T1000 (cell line): Measurements from ENCODE around the gene PPP2R2B.

Experiments
- DNase-seq: peaks from one replicate; lab custom pipeline; 2025; ENCODE audit warnings: mixed read lengths; lab: John Stamatoyannopoulos, UW

PPP2R2B gene

DNA sequence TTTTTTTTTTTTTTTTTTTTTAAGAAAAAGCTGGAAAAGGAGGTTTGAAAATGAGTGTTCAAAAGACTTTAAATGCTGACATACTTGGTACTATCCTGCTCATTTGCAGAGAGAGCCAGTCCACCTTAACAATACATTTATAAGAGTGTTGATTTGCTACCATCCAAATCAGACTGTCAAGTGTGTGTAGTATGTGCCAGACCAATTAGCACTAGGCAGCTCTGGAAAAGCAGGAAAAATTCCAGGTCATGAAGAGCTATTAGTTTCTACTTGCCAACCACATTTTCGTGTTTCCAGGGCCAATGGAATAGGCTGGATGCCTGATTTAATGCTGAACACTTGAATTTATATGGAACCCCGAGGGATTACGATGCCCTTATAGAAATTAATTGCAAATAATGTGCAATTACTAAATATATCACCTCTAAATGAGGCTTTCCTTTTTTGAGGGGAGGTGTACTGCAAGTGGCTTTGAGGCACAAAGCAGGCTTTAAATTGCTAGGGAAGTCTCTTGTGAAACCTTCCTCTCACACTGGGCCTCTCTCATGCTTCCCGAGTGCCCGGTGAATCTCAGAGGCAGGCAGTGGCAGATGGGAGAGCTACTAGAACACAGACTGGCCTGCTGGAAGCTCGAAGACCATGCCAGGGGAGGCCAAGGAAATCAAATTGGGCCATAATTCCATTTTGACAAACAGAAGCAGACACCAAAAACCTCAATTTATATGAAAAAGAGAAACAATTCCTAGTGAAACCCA lies 178.7 kb downstream of the PPP2R2B start:
- DNase-seq: no peak

DNA sequence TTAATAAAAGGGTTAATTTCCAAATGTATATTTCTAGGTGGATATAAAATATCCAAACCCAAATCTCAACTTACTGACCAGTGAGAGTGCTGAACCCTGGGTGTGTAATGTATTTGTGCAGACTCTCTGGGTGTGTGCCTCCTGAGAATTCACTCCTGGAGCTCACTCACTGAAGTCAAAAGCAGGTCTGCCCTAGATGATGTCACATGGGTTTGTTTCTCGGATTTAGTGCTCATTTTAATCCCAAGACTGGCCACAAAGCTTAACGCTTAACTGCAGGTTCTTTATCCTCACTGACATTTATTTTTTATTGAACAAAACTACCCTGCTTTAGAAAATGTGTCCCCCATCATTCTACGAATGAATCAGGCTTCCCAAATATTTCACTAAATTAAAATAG lies 179.4 kb downstream of the PPP2R2B start:
- DNase-seq: no peak

DNA sequence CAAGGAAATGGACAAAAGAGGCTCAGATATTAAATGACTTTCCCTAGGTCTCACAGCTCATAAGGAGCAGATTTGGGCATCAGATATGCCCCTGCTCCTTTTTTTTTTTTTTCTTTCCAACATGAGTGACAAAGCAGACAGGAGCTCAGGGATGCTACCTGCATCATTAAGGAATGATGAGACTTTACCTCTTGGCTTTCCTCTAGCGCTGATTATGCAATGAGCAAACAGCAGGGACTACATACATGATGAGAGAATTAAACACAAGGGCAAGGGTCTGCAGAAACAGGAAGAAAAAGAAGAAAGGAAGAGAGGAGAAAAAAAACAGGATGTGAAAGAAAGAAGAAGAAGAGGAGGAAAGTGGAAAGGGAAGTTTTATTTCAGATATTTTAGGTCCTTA lies 179.9 kb downstream of the PPP2R2B start:
- DNase-seq: no peak

DNA sequence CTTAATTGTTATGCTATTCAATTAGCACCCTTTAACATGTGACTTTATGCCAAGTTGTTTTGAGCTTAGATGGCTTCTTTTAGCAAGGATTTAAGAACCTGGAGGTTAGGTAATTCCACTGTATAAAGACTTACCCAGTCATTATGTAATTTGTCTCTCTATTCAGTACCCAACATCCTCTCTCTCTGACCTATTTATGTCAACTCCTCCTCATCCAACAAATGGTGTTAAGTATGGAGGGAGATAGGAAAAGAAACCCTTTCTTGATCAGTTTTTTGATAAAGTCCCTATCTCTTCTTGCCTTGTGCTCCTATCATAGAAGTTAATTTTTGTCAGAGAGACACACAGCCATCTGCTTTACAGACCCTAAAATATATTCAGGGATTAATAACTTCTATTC lies 181.3 kb downstream of the PPP2R2B start:
- no peak for DNase-seq

DNA sequence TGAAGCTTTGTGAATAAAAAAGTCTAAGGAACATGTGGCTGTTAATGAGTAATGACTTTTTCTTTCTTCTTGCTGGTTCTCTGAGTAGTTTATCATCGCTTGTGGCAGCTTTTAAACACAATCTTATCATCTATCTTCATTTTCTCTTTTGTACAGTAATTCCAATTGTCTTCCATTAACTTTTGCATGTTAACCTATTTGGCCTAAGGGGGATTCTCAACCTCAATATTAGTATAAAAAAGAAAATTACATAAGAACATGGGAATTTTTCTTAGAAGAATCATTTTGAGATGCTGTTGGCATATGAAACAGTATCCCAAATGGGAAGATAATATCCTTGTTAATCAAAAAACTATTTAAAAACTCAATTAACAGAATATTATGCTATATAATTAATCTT lies 182.9 kb downstream of the PPP2R2B start:
- DNase-seq: no peak

DNA sequence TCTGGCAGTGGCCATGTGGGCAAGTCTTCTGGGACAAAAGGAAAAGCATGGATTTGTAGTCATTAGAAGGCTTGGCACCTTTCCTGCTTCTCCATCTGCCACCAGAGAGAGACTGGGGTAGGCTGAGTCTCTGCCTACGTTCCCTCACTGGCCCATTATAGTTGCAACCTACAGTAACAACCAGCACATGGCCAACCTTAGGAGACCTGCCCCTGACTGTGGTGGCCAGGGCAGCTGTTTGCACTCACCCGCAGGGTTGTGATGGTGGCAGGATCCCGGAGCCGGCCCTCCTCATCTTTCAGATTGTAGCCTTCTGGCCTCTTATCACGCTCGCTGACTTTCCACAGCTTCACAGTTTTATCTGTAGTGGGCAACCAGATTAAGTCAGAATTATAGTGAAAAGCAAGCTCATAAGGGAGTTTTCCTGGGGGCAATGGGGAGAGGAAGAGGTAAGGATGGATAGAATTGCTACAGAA lies 187.6 kb downstream of the PPP2R2B start:
- no peak for DNase-seq

DNA sequence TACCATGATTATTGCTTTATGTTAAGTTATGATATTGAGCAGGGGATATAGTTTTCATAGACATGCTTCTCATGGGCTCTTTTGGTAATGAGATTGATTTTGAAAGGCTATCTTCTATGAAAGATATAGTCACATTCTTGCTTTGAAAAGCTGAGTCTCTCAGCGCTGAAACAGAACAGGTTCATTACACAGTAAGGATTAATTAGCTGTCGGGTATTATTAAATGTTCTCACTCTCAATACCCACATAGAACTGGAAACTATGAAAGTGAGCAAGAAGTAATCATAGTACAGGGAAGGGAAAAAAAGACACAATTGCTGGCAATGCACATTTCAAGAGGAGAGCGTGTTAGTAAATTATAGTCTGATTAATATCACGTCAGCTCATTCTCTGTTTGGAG lies 190.9 kb downstream of the PPP2R2B start:
- DNase-seq: no peak

DNA sequence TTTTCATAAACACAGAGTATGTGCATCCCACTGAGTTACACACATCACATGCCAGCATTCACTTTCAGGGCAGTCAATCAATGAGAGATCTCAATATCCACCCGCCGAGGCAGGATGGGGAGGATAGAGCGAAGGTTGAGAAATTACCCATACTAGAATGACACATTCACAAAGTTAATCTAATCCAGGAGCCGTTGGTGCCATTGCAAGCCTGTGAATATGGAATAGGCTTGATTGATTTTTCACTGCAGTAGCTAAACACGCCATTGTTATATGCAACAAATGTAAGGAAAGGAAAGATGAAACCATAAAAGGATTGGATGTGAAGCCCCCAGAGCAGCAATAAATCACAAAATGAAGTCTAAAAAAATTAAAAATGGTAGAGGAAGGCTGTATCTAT lies 194.7 kb downstream of the PPP2R2B start:
- DNase-seq: no peak

DNA sequence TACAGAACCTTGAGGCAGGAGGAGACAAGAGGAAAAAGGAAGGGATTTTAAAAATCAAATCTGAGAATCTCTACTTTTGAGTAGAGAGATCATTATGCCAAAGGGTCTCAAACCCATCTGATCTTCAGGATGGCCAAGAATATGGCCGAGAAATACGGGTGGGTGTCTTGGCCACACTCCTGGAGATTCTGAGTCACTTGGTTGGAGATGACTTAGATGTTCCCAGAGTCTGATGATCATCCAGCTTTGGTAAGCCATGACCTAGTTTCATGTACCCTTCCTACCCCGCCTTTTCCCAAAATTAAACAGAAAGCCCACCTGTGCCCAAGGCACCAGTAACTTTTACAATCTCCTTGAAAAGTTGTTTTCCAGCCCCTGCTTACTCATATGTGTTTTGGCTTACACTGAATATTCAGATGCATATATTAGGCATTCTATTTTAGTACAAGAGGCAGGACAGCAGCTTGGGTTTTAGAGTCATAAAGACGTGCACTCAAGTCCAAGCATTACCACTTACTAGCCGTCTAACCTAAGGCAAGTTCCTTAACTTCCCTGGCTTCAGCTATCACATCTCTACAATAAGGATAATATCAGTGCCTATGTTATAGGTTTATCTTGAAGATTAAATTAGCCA lies 195.5 kb downstream of the PPP2R2B start:
- DNase-seq: no peak

DNA sequence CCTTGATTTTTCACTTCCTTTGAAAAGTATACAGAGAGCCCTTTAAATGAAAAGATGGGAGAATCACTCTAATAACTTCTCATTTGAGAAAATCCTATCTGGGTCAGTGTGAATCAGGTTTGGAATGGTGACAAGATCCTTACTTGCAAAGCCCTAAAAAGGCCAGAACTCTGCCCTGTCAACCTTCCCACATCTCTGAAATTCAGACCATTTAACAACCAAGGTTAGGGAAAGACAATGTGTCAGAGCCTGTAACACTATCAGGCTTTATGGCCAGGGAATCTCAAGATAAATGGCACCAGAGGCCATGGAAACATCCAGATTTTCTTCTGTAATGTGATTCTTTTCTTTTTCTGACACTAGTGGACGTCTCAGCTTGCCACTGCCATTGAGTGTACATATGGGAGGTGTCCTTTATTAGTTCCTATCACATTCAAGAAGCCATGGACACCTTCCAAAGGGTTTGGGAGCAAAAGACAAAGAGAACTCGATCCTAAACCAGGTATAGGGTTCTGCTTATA lies 196.9 kb downstream of the PPP2R2B start:
- DNase-seq: no peak

DNA sequence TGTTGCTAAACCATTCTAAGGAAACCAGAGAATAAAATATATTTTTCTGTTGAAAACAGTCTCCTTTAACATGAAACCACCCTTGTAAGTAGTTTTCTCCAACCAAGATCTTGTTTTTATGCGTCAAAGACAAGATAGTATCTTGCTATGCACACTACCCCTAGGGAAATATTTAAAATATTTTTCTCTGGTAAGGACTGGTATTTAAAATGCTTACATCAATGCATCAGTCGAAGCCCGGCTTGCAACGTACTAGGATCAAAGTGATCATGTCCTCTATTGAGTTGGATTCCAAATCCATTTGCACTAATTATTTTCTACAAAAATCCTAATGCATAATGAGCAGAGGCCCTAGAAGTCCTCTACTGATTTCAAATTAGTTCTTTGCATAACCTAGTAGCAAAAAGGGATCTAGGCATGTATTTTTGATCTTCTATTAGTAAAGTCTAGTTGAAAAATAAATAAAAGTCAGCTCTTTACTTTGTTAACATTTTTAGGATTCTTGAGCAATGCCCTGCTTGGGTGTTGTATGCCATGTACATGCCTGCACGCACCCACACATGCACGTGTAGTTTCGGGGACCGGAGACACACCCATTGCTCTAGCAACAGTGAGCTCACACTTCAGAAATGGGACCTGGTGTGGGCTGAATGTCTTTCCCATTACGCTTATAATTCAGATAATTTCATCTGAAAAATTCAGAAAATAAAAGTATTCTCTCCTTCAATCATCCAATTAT lies 197.5 kb downstream of the PPP2R2B start:
- DNase-seq: no peak

DNA sequence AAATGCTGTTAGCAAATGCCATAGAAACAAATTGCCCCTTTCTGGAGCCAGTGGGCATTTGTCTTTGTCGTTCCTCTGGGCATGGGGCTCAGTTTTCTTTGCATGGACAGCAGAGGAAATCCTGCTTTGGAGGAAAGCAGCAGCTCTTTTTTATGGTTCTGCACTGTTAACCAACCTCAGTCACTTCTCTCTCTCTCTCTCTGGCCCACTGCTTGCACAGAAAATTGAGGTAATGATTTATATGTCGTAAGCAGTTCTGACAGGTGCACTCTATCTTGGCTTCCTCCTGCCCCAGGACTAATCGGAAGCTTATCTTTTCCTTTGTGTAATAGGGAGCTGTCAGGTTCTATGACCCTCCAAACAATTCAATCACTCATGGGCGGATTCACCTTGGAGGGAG lies 202.9 kb downstream of the PPP2R2B start:
- DNase-seq: no peak

DNA sequence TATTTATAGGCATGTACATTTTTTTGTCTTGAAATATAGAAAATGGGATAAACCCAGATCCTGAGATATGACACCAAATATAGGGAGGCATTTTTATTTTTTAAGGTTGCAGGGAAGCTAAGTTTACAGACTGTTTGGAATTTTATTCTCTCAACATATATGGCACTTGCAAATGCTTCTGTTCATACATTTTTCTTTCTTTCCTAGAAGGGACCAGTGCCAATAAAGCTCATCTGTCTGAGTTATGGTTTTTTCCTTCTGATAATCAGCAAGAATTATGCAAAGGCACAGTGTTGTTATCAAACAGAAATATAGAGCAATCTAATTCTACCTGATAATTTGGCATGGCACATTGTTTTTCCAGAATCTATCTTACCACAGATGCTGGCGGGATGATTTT lies 205.7 kb downstream of the PPP2R2B start:
- DNase-seq: no peak

DNA sequence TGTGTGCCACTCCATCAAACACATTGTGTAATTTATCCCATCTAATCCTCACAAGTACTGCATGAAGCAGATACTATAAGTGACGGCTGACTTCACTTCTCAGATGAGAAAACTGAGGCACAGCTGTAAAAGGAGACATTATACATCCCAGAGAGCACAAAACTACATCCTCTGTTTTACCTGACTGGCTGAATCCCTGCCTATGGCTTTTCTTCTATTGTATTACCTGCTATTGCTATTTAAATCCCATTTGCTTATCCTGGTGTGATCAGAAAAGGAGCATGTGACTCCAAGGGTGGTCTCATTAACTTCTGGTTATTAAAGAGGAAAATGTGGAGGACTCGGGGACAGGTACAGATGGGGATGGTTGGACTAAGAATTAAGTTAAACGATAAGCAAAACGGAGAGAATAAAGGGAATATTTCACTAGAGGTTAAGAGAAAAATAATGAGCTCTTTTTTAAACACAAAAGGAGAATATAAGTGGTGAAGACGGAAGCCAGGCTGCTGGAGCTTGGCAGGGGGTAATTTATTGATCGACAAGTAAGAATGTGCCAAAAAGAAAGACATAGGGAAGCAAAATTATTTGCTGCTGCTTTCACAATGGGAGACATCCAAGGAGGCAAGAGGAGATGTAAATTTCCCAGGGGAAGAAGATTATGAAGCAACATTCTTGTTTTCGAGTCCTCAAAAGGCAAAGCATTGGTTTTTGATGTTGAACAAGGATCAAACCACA lies 206.8 kb downstream of the PPP2R2B start:
- no peak for DNase-seq

DNA sequence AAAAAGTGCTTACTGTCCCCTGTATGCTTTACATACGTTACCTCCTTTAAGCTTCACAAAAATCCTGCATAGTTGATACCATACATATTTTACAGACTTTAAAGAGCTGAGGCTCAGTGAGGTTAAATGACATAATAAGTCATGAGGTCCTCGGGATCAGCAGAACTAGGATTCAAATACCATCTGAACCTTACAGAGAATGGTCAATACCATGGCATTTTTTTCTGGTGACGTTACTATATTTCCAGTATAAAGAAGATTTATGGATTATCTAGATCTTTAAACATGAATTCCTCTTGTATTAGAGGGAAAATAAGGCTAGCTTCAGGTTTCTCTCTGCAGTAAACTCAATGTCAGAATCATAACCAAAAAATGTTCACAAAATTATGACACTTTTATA lies 208.9 kb downstream of the PPP2R2B start:
- DNase-seq: no peak

DNA sequence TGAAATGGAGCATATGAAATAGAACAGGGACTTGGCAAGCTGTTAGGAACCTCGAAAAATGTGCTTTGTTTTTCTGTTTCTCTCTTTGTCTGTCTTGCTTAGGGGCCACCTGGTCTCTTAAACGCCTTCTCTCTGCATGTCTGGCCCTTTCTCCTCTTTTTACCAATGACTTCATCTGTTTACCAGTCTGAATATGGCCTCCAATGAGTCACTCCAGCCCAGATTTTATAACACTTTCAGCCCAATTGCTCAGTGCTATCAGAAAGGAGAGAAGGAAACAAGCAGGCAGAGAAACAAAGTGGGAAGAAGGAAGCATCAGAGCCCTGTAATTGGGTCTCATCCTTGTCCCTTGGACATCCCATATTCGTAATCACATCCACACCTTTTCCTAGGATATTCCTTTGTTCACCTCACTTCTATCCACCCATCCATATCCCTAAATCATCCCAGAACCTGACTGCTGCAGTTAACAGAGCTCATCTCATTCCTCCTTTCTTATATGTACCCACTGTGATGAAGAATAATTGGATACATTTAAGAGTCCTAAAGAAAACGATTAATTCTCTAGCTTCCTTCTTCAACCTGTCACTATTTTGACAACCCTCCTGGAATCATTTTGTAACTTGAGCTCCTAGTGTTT lies 210.8 kb downstream of the PPP2R2B start:
- DNase-seq: peak; percentile 11

DNA sequence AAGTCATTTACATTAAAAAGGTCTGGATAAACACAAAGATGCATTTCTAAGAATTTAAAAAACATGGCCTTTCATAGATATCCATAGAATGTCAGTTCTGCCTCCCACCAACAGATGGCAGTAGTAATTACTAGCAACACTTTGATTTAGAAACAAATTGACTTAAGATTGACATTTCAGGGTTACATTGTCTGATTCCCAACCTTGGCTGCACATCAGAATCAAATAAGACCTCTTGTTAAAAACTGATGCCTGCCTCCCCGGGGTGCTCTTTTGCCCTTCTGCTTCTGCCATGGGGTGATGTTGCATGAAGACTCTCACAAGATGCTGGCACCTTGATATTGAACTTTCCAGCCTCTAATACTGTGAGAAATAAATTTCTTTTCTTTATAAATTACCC lies 216.3 kb downstream of the PPP2R2B start:
- no peak for DNase-seq

DNA sequence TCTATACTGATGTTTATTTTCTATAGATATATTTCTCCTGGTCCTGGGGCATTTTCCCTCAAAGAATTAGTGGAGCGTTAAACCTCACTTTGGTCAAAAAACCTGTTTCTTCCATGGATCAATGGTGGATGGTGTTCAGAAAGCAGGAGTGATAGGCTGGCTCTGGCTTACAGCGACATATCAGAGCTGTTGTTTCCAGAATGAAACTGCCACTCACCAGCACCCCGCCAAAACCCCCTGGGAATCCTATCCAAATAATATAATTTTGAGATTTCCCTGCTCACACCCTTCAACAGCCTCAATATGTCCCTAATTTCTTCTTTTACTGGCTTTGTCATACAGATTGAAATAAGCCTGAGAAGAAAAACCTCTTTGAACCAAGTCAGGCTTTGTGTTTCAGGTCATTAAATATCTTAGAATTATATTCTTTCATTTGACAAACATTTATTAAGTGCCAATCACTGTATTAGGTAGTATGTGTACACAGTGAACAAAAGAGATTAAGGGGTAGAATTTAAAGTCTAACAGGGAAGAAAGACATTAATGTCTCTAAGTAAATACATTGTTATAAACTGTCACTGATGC lies 218.1 kb downstream of the PPP2R2B start:
- DNase-seq: no peak

DNA sequence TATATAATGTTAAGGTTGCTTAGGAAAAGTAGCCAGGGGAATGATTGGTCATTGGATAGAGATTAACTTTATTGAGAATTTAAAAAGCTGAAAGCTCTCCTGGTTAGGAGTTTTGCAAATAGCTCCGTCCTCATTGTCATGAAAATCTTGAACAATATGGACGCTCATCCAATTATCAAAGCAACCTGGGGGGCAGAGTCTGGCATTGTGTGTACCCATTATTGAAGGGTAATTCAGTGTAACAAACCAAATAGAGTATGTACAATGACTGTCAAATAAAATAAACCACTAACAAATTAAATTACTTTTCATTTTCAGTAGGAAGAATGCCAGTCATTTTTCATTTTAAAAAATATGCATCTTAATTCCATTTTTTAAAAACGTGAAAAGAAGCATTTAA lies 218.6 kb downstream of the PPP2R2B start:
- no peak for DNase-seq

DNA sequence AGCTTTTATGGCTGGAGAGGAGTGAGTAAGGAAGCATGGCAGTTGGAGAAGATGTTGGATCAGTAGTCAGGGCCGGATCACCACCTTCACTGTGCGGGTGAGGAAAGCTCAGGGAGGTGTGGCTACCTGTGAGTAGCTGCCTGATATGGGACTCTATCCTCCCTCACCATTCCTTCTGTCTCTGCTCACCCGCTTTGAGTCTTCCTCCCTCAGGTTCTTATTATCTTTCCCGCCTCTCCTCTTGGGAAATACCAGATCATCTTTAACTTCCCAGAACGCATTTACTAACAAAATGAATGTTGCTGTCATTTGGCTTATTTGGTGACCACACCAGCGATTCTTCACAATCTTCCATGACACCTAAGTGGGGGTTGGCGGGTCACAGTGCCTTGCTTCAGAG lies 221.9 kb downstream of the PPP2R2B start:
- no peak for DNase-seq

DNA sequence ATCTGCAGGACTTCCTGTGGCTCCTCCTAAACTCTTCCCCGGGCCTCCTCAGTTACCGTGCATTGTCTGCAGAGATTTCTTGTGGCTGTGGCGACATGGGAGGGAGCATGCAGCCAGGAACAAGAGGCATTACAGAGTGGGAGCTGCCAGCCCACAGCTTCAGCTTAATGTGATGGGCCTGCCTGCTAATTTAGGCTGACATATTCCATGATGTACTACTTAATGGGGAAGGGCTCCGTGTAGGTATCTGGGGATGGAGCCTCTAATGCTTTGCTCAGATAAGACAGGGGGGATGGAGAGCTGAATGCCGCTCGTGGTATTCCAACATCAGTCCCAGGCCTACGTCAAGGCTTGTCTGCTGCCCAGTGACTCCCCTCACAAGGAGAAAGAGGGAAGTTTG lies 225.0 kb downstream of the PPP2R2B start:
- DNase-seq: no peak
